Bronchial epithelial cell (primary cell): ENCODE measurements around the gene LY6G6D. TPM values are rescaled to one million over a fixed set of nuclear protein-coding genes. Genes with fewer than 3 reads are reported as not detected.

Source experiments
- DNase-seq: peaks from one replicate; pipeline ENCODE4 v3.0.0-alpha.2; 2010; ENCODE audit warnings: low read depth
- FAIRE-seq: peaks from 2 replicates; lab custom pipeline; 2011; peaks lifted over from hg19 to GRCh38; lab: Jason Lieb, UNC
- H3K27me3 ChIP-seq: 2 replicates; pipeline ENCODE4 v1.5.1; 2011; ENCODE audit warnings: low read length; ENCODE audit not compliant: control insufficient read depth, insufficient read depth
- H3K36me3 ChIP-seq: 2 replicates; pipeline ENCODE4 v1.5.1; 2011; ENCODE audit warnings: low read length; ENCODE audit not compliant: control insufficient read depth, insufficient read depth
- H3K4me3 ChIP-seq: 2 replicates; pipeline ENCODE4 v1.5.1; 2011; ENCODE audit warnings: mild to moderate bottlenecking, low read depth, low read length, control low read depth
- total RNA-seq: library from RNA; depleted of rRNA; stranded (reverse); fragments of >200 nt; gene quantifications from 2 replicates; pipeline ENCODE4 v1.2.1, GENCODE V29; 2014
- TF ChIP-seq, protein P1 (sequence below): IDR thresholded peaks from 2 replicates; pipeline ENCODE4 v1.5.1; 2011; ENCODE audit warnings: mild to moderate bottlenecking, moderate library complexity, low read length, control low read depth, inconsistent platforms; ENCODE audit not compliant: insufficient read depth, severe bottlenecking

LY6G6D gene
- total RNA-seq, 1 donor from 2014 or later: not detected

DNA sequence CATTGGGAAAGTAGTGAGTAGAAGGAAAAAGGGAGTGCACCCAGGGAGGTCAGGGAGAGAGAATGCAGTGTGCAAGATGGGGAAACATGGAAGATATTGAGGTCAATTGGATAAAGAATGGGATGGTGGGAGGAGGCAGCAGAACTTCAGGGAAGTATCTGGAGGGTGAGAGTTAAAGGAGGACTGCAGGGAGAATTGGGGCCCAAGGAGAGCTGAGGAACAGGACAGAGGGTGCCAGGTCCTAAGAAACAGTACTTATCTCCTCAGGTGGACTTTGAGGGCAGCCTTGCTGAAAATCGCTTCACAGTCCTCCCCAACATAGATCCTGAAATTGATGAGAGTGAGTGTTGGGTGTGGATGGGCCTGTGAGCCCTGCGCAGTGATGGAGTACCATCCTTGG is 43.1 kb downstream of the LY6G6D start:
- Histone ChIP-seq H3K36me3 (peaks cover 11% of the 10 kb centered on the region), H3K27me3 (no peaks in the 10 kb centered on the region), H3K4me3 (no peak overlapping the region)
- TF ChIP-seq, protein P1, sequence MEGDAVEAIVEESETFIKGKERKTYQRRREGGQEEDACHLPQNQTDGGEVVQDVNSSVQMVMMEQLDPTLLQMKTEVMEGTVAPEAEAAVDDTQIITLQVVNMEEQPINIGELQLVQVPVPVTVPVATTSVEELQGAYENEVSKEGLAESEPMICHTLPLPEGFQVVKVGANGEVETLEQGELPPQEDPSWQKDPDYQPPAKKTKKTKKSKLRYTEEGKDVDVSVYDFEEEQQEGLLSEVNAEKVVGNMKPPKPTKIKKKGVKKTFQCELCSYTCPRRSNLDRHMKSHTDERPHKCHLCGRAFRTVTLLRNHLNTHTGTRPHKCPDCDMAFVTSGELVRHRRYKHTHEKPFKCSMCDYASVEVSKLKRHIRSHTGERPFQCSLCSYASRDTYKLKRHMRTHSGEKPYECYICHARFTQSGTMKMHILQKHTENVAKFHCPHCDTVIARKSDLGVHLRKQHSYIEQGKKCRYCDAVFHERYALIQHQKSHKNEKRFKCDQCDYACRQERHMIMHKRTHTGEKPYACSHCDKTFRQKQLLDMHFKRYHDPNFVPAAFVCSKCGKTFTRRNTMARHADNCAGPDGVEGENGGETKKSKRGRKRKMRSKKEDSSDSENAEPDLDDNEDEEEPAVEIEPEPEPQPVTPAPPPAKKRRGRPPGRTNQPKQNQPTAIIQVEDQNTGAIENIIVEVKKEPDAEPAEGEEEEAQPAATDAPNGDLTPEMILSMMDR: no peak
- FAIRE-seq: no peak
- DNase-seq: no peak

DNA sequence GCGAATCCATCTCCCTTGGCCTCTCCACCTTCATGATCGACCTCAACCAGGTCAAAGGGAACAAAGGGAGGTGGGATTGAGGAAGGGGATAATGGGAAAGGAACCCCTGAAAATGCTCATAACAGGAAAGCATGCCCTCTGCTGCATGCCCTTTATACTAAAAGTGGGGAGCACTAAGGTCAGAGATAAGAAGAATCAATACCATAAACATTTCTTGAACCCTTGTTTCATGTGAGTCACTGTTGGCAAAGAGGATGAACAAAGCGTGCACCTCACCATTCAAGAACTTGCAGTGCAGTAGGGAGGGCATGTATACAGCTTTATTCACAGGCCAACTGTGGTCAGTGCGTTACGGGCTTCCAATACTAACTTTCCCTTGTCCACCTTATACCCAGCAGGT is 45.6 kb downstream of the LY6G6D start:
- FAIRE-seq (no peak), DNase-seq (no peak)
- Histone ChIP-seq H3K27me3 (no peaks in the 10 kb centered on the region), H3K36me3 (peaks cover 11% of the 10 kb centered on the region), H3K4me3 (no peak overlapping the region)
- TF ChIP-seq, protein P1: no peak

DNA sequence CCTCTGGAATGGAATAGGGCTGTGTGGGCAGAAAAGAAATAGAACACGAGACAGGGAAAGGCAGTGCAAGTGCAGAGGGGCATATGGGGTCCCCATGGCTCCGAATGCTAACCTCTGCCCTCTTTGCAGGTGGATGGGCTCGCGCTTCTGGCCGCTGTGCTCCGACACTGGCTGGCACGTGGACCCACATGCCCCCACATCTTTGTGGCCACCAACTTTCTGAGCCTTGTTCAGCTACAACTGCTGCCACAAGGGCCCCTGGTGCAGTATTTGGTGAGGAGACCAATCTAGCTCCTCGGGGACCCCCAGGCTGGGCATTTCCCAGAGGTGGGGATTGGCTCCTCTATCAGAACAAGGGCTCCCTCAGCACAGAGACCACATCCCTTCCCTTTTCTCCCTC is 46.2 kb downstream of the LY6G6D start:
- TF ChIP-seq, protein P1: no peak
- no peaks in the 10 kb centered on the region for H3K27me3 ChIP-seq
- DNase-seq (no peak), FAIRE-seq (no peak)
- no peak overlapping the region for H3K4me3 ChIP-seq
- peaks cover 11% of the 10 kb centered on the region for H3K36me3 ChIP-seq

DNA sequence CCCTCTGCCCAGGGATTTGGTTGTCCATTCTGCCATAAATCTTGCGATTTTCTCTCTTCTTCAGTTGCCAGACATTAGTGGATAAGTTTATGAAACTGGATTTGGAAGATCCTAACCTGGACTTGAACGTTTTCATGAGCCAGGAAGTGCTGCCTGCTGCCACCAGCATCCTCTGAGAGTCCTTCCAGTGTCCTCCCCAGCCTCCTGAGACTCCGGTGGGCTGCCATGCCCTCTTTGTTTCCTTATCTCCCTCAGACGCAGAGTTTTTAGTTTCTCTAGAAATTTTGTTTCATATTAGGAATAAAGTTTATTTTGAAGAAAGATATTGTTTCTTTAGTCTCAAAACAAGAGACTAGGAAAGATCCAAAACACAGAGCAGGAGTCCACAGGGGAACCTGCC is 47.2 kb downstream of the LY6G6D start, which contains the start of gene SAPCD1:
Gene SAPCD1 (plus strand): TSS at position 301 of the 400 bp plus-strand sequence. CDS start 399 bp downstream, outside the sequence.
- H3K4me3 ChIP-seq: no peak within 1 kb of the TSS
- H3K36me3 ChIP-seq: peaks cover 11% of the 10 kb centered on the region
- TF ChIP-seq, protein P1: no peak
- DNase-seq (no peak), FAIRE-seq (no peak)
- H3K27me3 ChIP-seq: no peaks in the 10 kb centered on the region

DNA sequence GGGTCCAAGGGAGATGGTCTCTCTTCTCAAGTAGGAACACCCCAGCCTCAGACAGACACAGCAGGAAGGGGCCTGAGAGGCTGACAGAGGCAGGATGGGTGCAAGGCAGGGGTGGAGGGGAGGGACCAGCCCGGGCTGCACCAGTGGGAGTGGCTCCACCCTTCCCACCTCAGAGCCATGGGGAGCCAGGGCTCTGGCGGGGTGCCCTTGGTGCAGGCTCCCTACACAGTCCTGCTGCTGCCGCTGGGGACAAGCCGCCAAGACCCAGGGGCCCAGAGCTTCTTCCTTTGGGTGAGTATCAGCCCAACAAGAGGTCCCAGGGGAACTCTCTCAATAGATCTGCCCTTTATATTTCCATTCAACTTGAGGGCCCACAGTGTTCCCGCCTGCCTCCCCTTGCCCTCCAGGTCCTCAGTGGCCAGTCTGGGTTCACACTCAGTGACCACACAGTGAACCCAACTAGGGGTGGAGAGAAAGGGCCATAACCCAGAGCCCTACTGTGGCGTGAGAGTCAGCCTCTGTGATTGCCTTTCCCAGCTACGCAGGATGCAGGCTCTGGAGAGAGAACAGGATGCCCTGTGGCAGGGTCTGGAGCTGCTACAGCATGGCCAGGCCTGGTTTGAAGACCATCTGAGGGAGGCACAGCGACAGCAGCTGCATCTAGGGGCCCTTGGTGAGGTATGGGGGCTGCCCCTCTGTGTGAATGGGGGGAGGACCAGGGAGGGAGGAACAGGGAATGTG is 47.9 kb downstream of the LY6G6D start:
- Histone ChIP-seq H3K4me3 (no peak overlapping the region), H3K27me3 (no peaks in the 10 kb centered on the region), H3K36me3 (peaks cover 11% of the 10 kb centered on the region)
- FAIRE-seq (no peak), DNase-seq (no peak)
- TF ChIP-seq, protein P1: no peak

DNA sequence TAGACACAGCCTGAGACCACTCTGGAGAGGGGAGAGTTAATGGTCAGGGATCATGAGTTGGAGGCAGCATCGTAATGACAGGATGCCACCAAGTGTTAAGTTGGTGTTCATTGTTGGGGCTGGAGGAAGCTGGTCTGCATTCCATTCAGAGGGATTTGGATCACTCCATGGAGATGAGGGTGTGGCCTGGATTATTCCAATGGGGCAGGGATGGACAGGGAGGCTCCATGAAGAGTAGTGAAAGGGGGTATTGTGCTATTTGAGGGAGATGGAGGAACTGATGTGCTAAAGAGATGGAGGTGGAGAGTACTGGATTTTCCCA is 48.4 kb downstream of the LY6G6D start:
- H3K4me3 ChIP-seq: no peak overlapping the region
- DNase-seq (peak; percentile 10), FAIRE-seq (no peak)
- H3K27me3 ChIP-seq: no peaks in the 10 kb centered on the region
- TF ChIP-seq, protein P1: no peak
- peaks cover 8% of the 10 kb centered on the region for H3K36me3 ChIP-seq
